H9 (cell line): ENCODE data around the gene CDK6. TPM values are rescaled to one million over a fixed set of nuclear protein-coding genes. Genes with fewer than 3 reads are reported as not detected.

Experiments used
- DNase-seq: peaks from one replicate; pipeline ENCODE4 v3.0.0-alpha.2; 2017
- H2AFZ ChIP-seq: one replicate; pipeline ENCODE4 v1.6.1; 2013; ENCODE audit warnings: mild to moderate bottlenecking, low read length, control low read depth, moderate library complexity
- H2AK5ac ChIP-seq: 2 replicates; pipeline ENCODE4 v1.6.1; 2013; ENCODE audit warnings: low read length, control low read depth, mixed read lengths; ENCODE audit not compliant: insufficient read length
- H2BK120ac ChIP-seq: one replicate; pipeline ENCODE4 v1.6.1; 2013; ENCODE audit warnings: low read depth, mild to moderate bottlenecking, low read length, control low read depth, inconsistent platforms; ENCODE audit not compliant: poor library complexity, severe bottlenecking
- H2BK12ac ChIP-seq: 2 replicates; pipeline ENCODE4 v1.6.1; 2013; ENCODE audit warnings: low read length, control low read depth, mixed read lengths, low read depth; ENCODE audit not compliant: insufficient read length
- H2BK15ac ChIP-seq: 2 replicates; pipeline ENCODE4 v1.6.1; 2013; ENCODE audit warnings: low read depth, low read length, control low read depth
- H2BK20ac ChIP-seq: one replicate; pipeline ENCODE4 v1.6.1; 2013; ENCODE audit warnings: low read depth, mild to moderate bottlenecking, low read length, control low read depth, inconsistent platforms; ENCODE audit not compliant: poor library complexity, severe bottlenecking
- H2BK5ac ChIP-seq: 2 replicates; pipeline ENCODE4 v1.6.1; 2013; ENCODE audit warnings: low read length, control low read depth, mixed read lengths; ENCODE audit not compliant: insufficient read length
- H3K14ac ChIP-seq: 2 replicates; pipeline ENCODE4 v1.6.1; 2013; ENCODE audit warnings: low read length, control low read depth; ENCODE audit not compliant: insufficient read depth
- H3K18ac ChIP-seq: 2 replicates; pipeline ENCODE4 v1.6.1; 2013; ENCODE audit warnings: low read depth, mild to moderate bottlenecking, mixed read lengths, low read length, control low read depth; ENCODE audit not compliant: insufficient read length
- H3K23ac ChIP-seq: 2 replicates; pipeline ENCODE4 v1.6.1; 2013; ENCODE audit warnings: low read length, control low read depth, mixed read lengths, low read depth; ENCODE audit not compliant: insufficient read length
- H3K23me2 ChIP-seq: 2 replicates; pipeline ENCODE4 v1.6.1; 2013; ENCODE audit warnings: low read depth, mild to moderate bottlenecking, mixed read lengths, low read length, control low read depth; ENCODE audit not compliant: insufficient read length, poor library complexity, severe bottlenecking
- H3K27ac ChIP-seq: 2 replicates; pipeline ENCODE4 v1.5.1; 2013; ENCODE audit warnings: low read length, control low read depth, mixed read lengths, low read depth; ENCODE audit not compliant: insufficient read length
- H3K27me3 ChIP-seq: 2 replicates; pipeline ENCODE4 v1.6.1; 2013; ENCODE audit warnings: low read length, control low read depth, inconsistent platforms; ENCODE audit not compliant: insufficient read depth
- H3K4ac ChIP-seq: 2 replicates; pipeline ENCODE4 v1.6.1; 2013; ENCODE audit warnings: low read depth, mild to moderate bottlenecking, control low read depth, inconsistent platforms, low read length, moderate library complexity
- H3K4me1 ChIP-seq: 2 replicates; pipeline ENCODE4 v1.6.1; 2013; ENCODE audit warnings: low read length, control low read depth, inconsistent platforms; ENCODE audit not compliant: insufficient read depth
- H3K4me2 ChIP-seq: 2 replicates; pipeline ENCODE4 v1.6.1; 2013; ENCODE audit warnings: low read length, control low read depth, mixed read lengths; ENCODE audit not compliant: insufficient read length, insufficient read depth
- H3K56ac ChIP-seq: 2 replicates; pipeline ENCODE4 v1.6.1; 2013; ENCODE audit warnings: low read depth, mild to moderate bottlenecking, mixed read lengths, low read length, control low read depth; ENCODE audit not compliant: insufficient read length
- H3K79me1 ChIP-seq: 2 replicates; pipeline ENCODE4 v1.6.1; 2013; ENCODE audit warnings: low read depth, mild to moderate bottlenecking, moderate library complexity, low read length, control low read depth, inconsistent platforms; ENCODE audit not compliant: insufficient read depth, poor library complexity, severe bottlenecking
- H3K79me2 ChIP-seq: 2 replicates; pipeline ENCODE4 v1.6.1; 2013; ENCODE audit warnings: low read length, control low read depth, inconsistent platforms; ENCODE audit not compliant: insufficient read depth
- H3K9ac ChIP-seq: 2 replicates; pipeline ENCODE4 v1.6.1; 2013; ENCODE audit warnings: low read length, control low read depth, mixed read lengths; ENCODE audit not compliant: insufficient read length; ENCODE audit errors: extremely low read depth
- H3K9me3 ChIP-seq: one replicate; pipeline ENCODE4 v1.6.1; 2013; ENCODE audit warnings: low read depth, low read length, inconsistent platforms; ENCODE audit not compliant: control insufficient read depth
- H3T11ph ChIP-seq: one replicate; pipeline ENCODE4 v1.6.1; 2013; ENCODE audit warnings: mild to moderate bottlenecking, low read length, control low read depth, inconsistent platforms
- H4K20me1 ChIP-seq: one replicate; pipeline ENCODE4 v1.6.1; 2013; ENCODE audit not compliant: control insufficient read depth, insufficient read length, insufficient read depth
- H4K5ac ChIP-seq: 2 replicates; pipeline ENCODE4 v1.6.1; 2013; ENCODE audit warnings: low read depth, mild to moderate bottlenecking, mixed read lengths, low read length, control low read depth; ENCODE audit not compliant: insufficient read length
- H4K8ac ChIP-seq: replicated peaks from 2 replicates; pipeline ENCODE4 v1.6.1; 2013; ENCODE audit warnings: low read length, control low read depth, mixed read lengths, low read depth; ENCODE audit not compliant: insufficient read length
- H4K91ac ChIP-seq: 2 replicates; pipeline ENCODE4 v1.6.1; 2013; ENCODE audit warnings: low read depth, mild to moderate bottlenecking, moderate library complexity, mixed read lengths, low read length, control low read depth; ENCODE audit not compliant: insufficient read length
- H3K27ac Mint-ChIP-seq, 3 experiments: 2 replicates in 2 of 3; 3 replicates in 1 of 3; pipeline ENCODE4 v1.8.0; 2020 to 2021; ENCODE audit warnings: mixed read lengths in 3 of 3, mild to moderate bottlenecking in 1 of 3, moderate library complexity in 1 of 3
- H3K27me3 Mint-ChIP-seq: 2 replicates; pipeline ENCODE4 v1.8.0; 2021; ENCODE audit warnings: low read depth, mild to moderate bottlenecking, moderate library complexity, mixed read lengths
- H3K36me3 Mint-ChIP-seq, 3 experiments: 2 replicates in 2 of 3; 3 replicates in 1 of 3; pipeline ENCODE4 v1.8.0; 2020 to 2021; ENCODE audit warnings: low read depth in 3 of 3, mixed read lengths in 3 of 3; ENCODE audit not compliant: insufficient read depth in 1 of 3
- H3K4me1 Mint-ChIP-seq, 2 experiments: 2 replicates each; pipeline ENCODE4 v1.8.0; 2020; ENCODE audit warnings: mixed read lengths in 2 of 2
- H3K4me3 Mint-ChIP-seq, 2 experiments: 2 replicates in 1 of 2; 3 replicates in 1 of 2; pipeline ENCODE4 v1.8.0; 2020 to 2021; ENCODE audit warnings: mild to moderate bottlenecking in 2 of 2, mixed read lengths in 2 of 2, moderate library complexity in 1 of 2
- H3K9me3 Mint-ChIP-seq, 2 experiments: 2 replicates in 1 of 2; 3 replicates in 1 of 2; pipeline ENCODE4 v1.8.0; 2020; ENCODE audit warnings: mild to moderate bottlenecking in 2 of 2, mixed read lengths in 2 of 2, moderate library complexity in 1 of 2
- WGBS: extraction: QIAGEN DNeasy Blood & Tissue Kit; methylation state at CpG from one replicate; pipeline ENCODE4 v1.1.7; 2013; ENCODE audit warnings: missing lambda C conversion rate, low lambda C conversion rate, mixed read lengths; ENCODE audit not compliant: insufficient read length; ENCODE audit errors: extremely low coverage; 5-methylcytosine and 5-hydroxymethylcytosine counted together
- total RNA-seq: library from RNA; stranded (reverse); gene quantifications from 2 replicates; pipeline ENCODE4 v1.2.1, GENCODE V29; 2021
- TF ChIP-seq, protein P1 (sequence below): fragments of 200-600 bp; sonication (generic); conservative IDR thresholded peaks from 3 replicates; pipeline ENCODE4 v1.8.0; 2021; ENCODE audit warnings: antibody characterized with exemption, mild to moderate bottlenecking

Gene CDK6
- total RNA-seq, 1 experiment from 2014 or later, result 30.0 TPM

DNA sequence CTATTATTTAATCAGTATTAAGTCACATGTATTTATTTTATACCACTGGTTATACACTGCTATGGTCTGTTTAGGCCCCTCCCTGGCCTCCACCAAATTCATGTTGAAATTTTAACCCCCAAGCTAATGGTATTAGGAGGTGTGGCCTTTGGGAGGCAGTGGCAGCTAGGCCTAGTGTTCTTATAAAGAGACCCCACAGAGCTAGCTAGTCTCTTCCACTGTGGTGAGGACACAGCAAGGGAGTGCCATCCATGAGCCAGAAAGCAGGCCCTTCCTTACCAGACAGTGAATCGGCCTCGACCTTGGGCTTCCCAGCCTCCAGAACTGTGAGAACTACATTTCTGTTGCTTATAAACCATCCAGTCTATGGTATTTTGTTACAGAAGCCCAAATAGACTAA, 279.1 kb downstream of the CDK6 start:
- no peak overlapping the region for H3T11ph ChIP-seq
- H2BK15ac ChIP-seq, result no peak overlapping the region
- no peak overlapping the region for H2BK5ac ChIP-seq
- no peak overlapping the region for H2AK5ac ChIP-seq
- no peak overlapping the region for H4K91ac ChIP-seq
- no peaks in the 10 kb centered on the region for H3K27me3 ChIP-seq
- H3K27ac Mint-ChIP-seq, result no peak overlapping the region
- H3K4me1 ChIP-seq, result no peaks in the 10 kb centered on the region
- TF ChIP-seq, protein P1, sequence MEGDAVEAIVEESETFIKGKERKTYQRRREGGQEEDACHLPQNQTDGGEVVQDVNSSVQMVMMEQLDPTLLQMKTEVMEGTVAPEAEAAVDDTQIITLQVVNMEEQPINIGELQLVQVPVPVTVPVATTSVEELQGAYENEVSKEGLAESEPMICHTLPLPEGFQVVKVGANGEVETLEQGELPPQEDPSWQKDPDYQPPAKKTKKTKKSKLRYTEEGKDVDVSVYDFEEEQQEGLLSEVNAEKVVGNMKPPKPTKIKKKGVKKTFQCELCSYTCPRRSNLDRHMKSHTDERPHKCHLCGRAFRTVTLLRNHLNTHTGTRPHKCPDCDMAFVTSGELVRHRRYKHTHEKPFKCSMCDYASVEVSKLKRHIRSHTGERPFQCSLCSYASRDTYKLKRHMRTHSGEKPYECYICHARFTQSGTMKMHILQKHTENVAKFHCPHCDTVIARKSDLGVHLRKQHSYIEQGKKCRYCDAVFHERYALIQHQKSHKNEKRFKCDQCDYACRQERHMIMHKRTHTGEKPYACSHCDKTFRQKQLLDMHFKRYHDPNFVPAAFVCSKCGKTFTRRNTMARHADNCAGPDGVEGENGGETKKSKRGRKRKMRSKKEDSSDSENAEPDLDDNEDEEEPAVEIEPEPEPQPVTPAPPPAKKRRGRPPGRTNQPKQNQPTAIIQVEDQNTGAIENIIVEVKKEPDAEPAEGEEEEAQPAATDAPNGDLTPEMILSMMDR, result no peak
- H4K8ac ChIP-seq, result no peak overlapping the region
- no peaks in the 10 kb centered on the region for H3K79me1 ChIP-seq
- H3K36me3 Mint-ChIP-seq, result peaks cover 0 to 7% (median 5%) of the 10 kb centered on the region in 3 experiments; a peak in 6 of 7 replicates
- no peak overlapping the region for H3K4me3 Mint-ChIP-seq
- H3K9me3 Mint-ChIP-seq, result no peaks in the 10 kb centered on the region
- no CpG with 5 or more reads among the region's 2 CpGs for WGBS
- no peak overlapping the region for H3K9ac ChIP-seq
- no peaks in the 10 kb centered on the region for H3K27me3 Mint-ChIP-seq
- H4K20me1 ChIP-seq, result no peaks in the 10 kb centered on the region
- no peaks in the 10 kb centered on the region for H3K79me2 ChIP-seq
- H3K4me2 ChIP-seq, result no peak overlapping the region
- no peak overlapping the region for H2BK20ac ChIP-seq
- H3K23me2 ChIP-seq, result no peaks in the 10 kb centered on the region
- H3K23ac ChIP-seq, result no peak overlapping the region
- no peaks in the 10 kb centered on the region for H3K9me3 ChIP-seq
- no peak overlapping the region for H3K4ac ChIP-seq
- no peak overlapping the region for H3K27ac ChIP-seq
- no peak overlapping the region for H2AFZ ChIP-seq
- H2BK120ac ChIP-seq, result no peak overlapping the region
- H3K14ac ChIP-seq, result no peak overlapping the region
- H4K5ac ChIP-seq, result no peak overlapping the region
- no peak overlapping the region for H3K56ac ChIP-seq
- DNase-seq, result no peak
- H3K4me1 Mint-ChIP-seq, result no peaks in the 10 kb centered on the region
- H3K18ac ChIP-seq, result no peak overlapping the region
- no peak overlapping the region for H2BK12ac ChIP-seq

Other genes with a start within 250 kb of the CDK6 start
- gene FAM133B, start 246.2 kb downstream of the CDK6 start, total RNA-seq, result 39.2 and 41.2 TPM in 2 replicates